Measurements from ENCODE around the gene PGR.

Gene PGR

GRCh38 chr11:101049813-101050212 is 79.8 kb downstream of the PGR start:
- Mint-ChIP-seq H3K36me3 (ENCODE audit: insufficient read depth) (no peaks in the 10 kb centered on the region), H3K4me3 (no peak overlapping the region), H3K27me3 (no peaks in the 10 kb centered on the region), H3K4me1 (ENCODE audit: low read depth in 2 of 2) (no peaks in the 10 kb centered on the region), H3K27ac (no peak overlapping the region), H3K9me3 (peaks cover 4 to 15% of the 10 kb centered on the region in 2 donors)
- DNase-seq (no peak), ATAC-seq (replicated peaks) (no peak)

GRCh38 chr11:101049123-101049522 is 80.5 kb downstream of the PGR start:
- no peaks in the 10 kb centered on the region for H3K27me3 Mint-ChIP-seq
- ATAC-seq (replicated peaks) = no peak

GRCh38 chr11:101048479-101048878 is 81.1 kb downstream of the PGR start:
- no peaks in the 10 kb centered on the region for H3K36me3 Mint-ChIP-seq (ENCODE audit: insufficient read depth)
- H3K4me1 Mint-ChIP-seq (ENCODE audit: low read depth in 2 of 2) = no peaks in the 10 kb centered on the region
- H3K4me3 Mint-ChIP-seq = no peak overlapping the region
- peaks cover 7 to 10% of the 10 kb centered on the region in 2 donors for H3K9me3 Mint-ChIP-seq
- H3K27me3 Mint-ChIP-seq = no peaks in the 10 kb centered on the region
- DNase-seq (no peak), ATAC-seq (replicated peaks) (no peak)
- no peak overlapping the region for H3K27ac Mint-ChIP-seq

More at GRCh38 chr11:101049123-101049522, 80.5 kb downstream of the PGR start:
- Mint-ChIP-seq H3K4me3 (no peak overlapping the region), H3K9me3 (peaks cover 6 to 15% of the 10 kb centered on the region in 2 donors), H3K27ac (no peak overlapping the region), H3K4me1 (ENCODE audit: low read depth in 2 of 2) (no peaks in the 10 kb centered on the region), H3K36me3 (ENCODE audit: insufficient read depth) (no peaks in the 10 kb centered on the region)
- DNase-seq = no peak

- Mint-ChIP-seq H3K27me3 (no peaks in the 10 kb centered on the region), H3K4me1 (ENCODE audit: low read depth in 2 of 2) (no peaks in the 10 kb centered on the region), H3K9me3 (peaks cover 8 to 9% of the 10 kb centered on the region in 2 donors), H3K4me3 (no peak overlapping the region), H3K36me3 (ENCODE audit: insufficient read depth) (no peaks in the 10 kb centered on the region), H3K27ac (no peak overlapping the region)
- ATAC-seq (replicated peaks) = no peak
- no peak for DNase-seq
These were observed 82.7 kb downstream of the PGR start for GRCh38 chr11:101046947-101047346.

- Mint-ChIP-seq H3K36me3 (ENCODE audit: insufficient read depth) (no peaks in the 10 kb centered on the region), H3K9me3 (peaks cover 8 to 13% of the 10 kb centered on the region in 2 donors), H3K4me1 (ENCODE audit: low read depth in 2 of 2) (no peaks in the 10 kb centered on the region), H3K27me3 (no peaks in the 10 kb centered on the region), H3K4me3 (no peak overlapping the region), H3K27ac (no peak overlapping the region)
- no peak for DNase-seq
- no peak for ATAC-seq (replicated peaks)
These were observed 84.2 kb downstream of the PGR start for GRCh38 chr11:101045415-101045814.

- Mint-ChIP-seq H3K36me3 (ENCODE audit: insufficient read depth) (no peaks in the 10 kb centered on the region), H3K27ac (no peak overlapping the region), H3K4me1 (ENCODE audit: low read depth in 2 of 2) (no peaks in the 10 kb centered on the region), H3K4me3 (no peak overlapping the region), H3K9me3 (peaks cover 8 to 13% of the 10 kb centered on the region in 2 donors), H3K27me3 (no peaks in the 10 kb centered on the region)
- no peak for DNase-seq
- ATAC-seq (replicated peaks) = no peak
These were observed 85.7 kb downstream of the PGR start for GRCh38 chr11:101043940-101044339.

- Mint-ChIP-seq H3K36me3 (ENCODE audit: insufficient read depth) (no peaks in the 10 kb centered on the region), H3K27me3 (no peaks in the 10 kb centered on the region), H3K4me3 (no peak overlapping the region), H3K9me3 (peaks cover 9 to 10% of the 10 kb centered on the region in 2 donors), H3K27ac (no peak overlapping the region), H3K4me1 (ENCODE audit: low read depth in 2 of 2) (no peaks in the 10 kb centered on the region)
- DNase-seq (no peak), ATAC-seq (replicated peaks) (no peak)
These were observed 93.7 kb downstream of the PGR start for GRCh38 chr11:101035872-101036271.

- no peak overlapping the region for H3K4me3 Mint-ChIP-seq
- H3K9me3 Mint-ChIP-seq = peaks cover 6 to 15% of the 10 kb centered on the region in 2 donors
- no peak overlapping the region for H3K27ac Mint-ChIP-seq
- H3K27me3 Mint-ChIP-seq = no peaks in the 10 kb centered on the region
- no peak for DNase-seq
- ATAC-seq (replicated peaks) = no peak
- H3K36me3 Mint-ChIP-seq (ENCODE audit: insufficient read depth) = no peaks in the 10 kb centered on the region
- H3K4me1 Mint-ChIP-seq (ENCODE audit: low read depth in 2 of 2) = no peaks in the 10 kb centered on the region
These were observed 95.5 kb downstream of the PGR start for GRCh38 chr11:101034076-101034475.

- Mint-ChIP-seq H3K36me3 (ENCODE audit: insufficient read depth) (no peaks in the 10 kb centered on the region), H3K4me1 (ENCODE audit: low read depth in 2 of 2) (no peaks in the 10 kb centered on the region), H3K27ac (no peak overlapping the region), H3K9me3 (peaks cover 6 to 15% of the 10 kb centered on the region in 2 donors), H3K27me3 (no peaks in the 10 kb centered on the region), H3K4me3 (no peak overlapping the region)
- no peak for DNase-seq
- no peak for ATAC-seq (replicated peaks)
These were observed 96.6 kb downstream of the PGR start for GRCh38 chr11:101032991-101033390.

GRCh38 chr11:101031713-101032112 is 97.9 kb downstream of the PGR start:
- Mint-ChIP-seq H3K9me3 (peaks cover 4 to 15% of the 10 kb centered on the region in 2 donors), H3K27ac (no peak overlapping the region), H3K4me3 (no peak overlapping the region), H3K27me3 (no peaks in the 10 kb centered on the region), H3K4me1 (ENCODE audit: low read depth in 2 of 2) (no peaks in the 10 kb centered on the region), H3K36me3 (ENCODE audit: insufficient read depth) (no peaks in the 10 kb centered on the region)
- ATAC-seq (replicated peaks) (no peak), DNase-seq (no peak)

GRCh38 chr11:101030692-101031091 is 98.9 kb downstream of the PGR start:
- H3K4me3 Mint-ChIP-seq = no peak overlapping the region
- ATAC-seq (replicated peaks) (no peak), DNase-seq (no peak)
- no peaks in the 10 kb centered on the region for H3K27me3 Mint-ChIP-seq
- H3K27ac Mint-ChIP-seq = no peak overlapping the region
- no peaks in the 10 kb centered on the region for H3K4me1 Mint-ChIP-seq (ENCODE audit: low read depth in 2 of 2)
- H3K36me3 Mint-ChIP-seq (ENCODE audit: insufficient read depth) = no peaks in the 10 kb centered on the region
- peaks cover 4 to 15% of the 10 kb centered on the region in 2 donors for H3K9me3 Mint-ChIP-seq

- ATAC-seq (replicated peaks) (no peak), DNase-seq (no peak)
- Mint-ChIP-seq H3K4me3 (no peak overlapping the region), H3K36me3 (ENCODE audit: insufficient read depth) (no peaks in the 10 kb centered on the region), H3K27me3 (no peaks in the 10 kb centered on the region), H3K4me1 (ENCODE audit: low read depth in 2 of 2) (no peaks in the 10 kb centered on the region), H3K9me3 (peaks cover 4 to 15% of the 10 kb centered on the region in 2 donors), H3K27ac (no peak overlapping the region)
These were observed 99.6 kb downstream of the PGR start for GRCh38 chr11:101030015-101030414.

GRCh38 chr11:101028644-101029043 is 101.0 kb downstream of the PGR start:
- DNase-seq (no peak), ATAC-seq (replicated peaks) (no peak)
- H3K27ac Mint-ChIP-seq = no peak overlapping the region
- H3K36me3 Mint-ChIP-seq (ENCODE audit: insufficient read depth) = no peaks in the 10 kb centered on the region
- peaks cover 4 to 15% of the 10 kb centered on the region in 2 donors for H3K9me3 Mint-ChIP-seq
- no peak overlapping the region for H3K4me3 Mint-ChIP-seq
- no peaks in the 10 kb centered on the region for H3K4me1 Mint-ChIP-seq (ENCODE audit: low read depth in 2 of 2)
- H3K27me3 Mint-ChIP-seq = no peaks in the 10 kb centered on the region

- Mint-ChIP-seq H3K4me1 (ENCODE audit: low read depth in 2 of 2) (no peaks in the 10 kb centered on the region), H3K9me3 (no peaks in the 10 kb centered on the region), H3K27me3 (no peaks in the 10 kb centered on the region), H3K36me3 (ENCODE audit: insufficient read depth) (no peaks in the 10 kb centered on the region), H3K4me3 (no peak overlapping the region), H3K27ac (no peak overlapping the region)
- DNase-seq = no peak
- ATAC-seq (replicated peaks) = no peak
These were observed 107.4 kb downstream of the PGR start for GRCh38 chr11:101022256-101022655.

- no peak overlapping the region for H3K4me3 Mint-ChIP-seq
These were observed 109.7 kb downstream of the PGR start for GRCh38 chr11:101019870-101020269.

More at GRCh38 chr11:101019870-101020269, 109.7 kb downstream of the PGR start:
- ATAC-seq (replicated peaks) (no peak), DNase-seq (no peak)
- no peaks in the 10 kb centered on the region for H3K27me3 Mint-ChIP-seq
- no peak overlapping the region for H3K27ac Mint-ChIP-seq
- no peaks in the 10 kb centered on the region for H3K36me3 Mint-ChIP-seq (ENCODE audit: insufficient read depth)
- no peaks in the 10 kb centered on the region for H3K4me1 Mint-ChIP-seq (ENCODE audit: low read depth in 2 of 2)
- no peaks in the 10 kb centered on the region for H3K9me3 Mint-ChIP-seq
